GM19025 (cell line): ENCODE data around the gene ASMT.
"Not testable (repeated sequence)": the region's sequence is repeated elsewhere in the genome, so short reads cannot be mapped to it uniquely, and the experiment has no call there.

ENCODE experiments used
- ATAC-seq: cut with Tn5 transposase; IDR thresholded peaks from one replicate; pipeline ENCODE4 v1.9.1; 2021; ENCODE audit warnings: mild to moderate bottlenecking, low read depth, moderate library complexity; ENCODE audit not compliant: unreplicated experiment

Gene ASMT

DNA sequence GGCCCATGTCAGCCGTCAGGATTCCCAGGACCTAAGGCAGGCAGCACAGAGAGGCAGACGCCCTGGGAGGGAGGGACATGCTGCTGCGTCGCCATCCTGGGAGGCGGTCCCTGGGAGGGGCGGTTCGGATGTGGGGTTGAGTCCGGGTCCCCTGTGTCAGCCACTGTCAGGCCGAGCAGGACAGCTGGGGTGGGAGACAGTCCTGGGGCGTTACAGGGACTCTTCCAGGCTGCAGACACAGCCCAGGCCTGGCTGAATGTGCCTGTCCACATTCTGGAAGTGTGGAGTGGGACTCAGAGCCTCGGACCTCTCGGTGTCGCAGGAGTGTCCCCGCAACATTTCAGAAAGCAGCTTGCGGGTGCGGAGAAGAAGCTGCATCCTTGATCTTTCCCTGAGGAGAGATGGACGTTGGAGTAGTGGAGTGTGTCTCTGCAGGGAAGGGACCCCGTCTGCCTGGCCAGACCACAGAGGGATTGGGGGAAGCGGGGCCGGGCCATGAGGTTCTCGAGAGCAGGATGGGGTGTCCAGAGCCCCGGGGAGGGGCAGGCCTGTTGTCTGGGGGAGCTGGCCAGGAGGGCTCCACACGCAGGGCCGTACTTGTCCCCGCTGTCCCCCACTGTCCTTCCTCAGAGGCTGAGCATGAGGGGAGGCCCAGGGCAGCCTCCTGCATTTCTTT, 17.4 kb upstream of the ASMT start:
- ATAC-seq, result no peak

DNA sequence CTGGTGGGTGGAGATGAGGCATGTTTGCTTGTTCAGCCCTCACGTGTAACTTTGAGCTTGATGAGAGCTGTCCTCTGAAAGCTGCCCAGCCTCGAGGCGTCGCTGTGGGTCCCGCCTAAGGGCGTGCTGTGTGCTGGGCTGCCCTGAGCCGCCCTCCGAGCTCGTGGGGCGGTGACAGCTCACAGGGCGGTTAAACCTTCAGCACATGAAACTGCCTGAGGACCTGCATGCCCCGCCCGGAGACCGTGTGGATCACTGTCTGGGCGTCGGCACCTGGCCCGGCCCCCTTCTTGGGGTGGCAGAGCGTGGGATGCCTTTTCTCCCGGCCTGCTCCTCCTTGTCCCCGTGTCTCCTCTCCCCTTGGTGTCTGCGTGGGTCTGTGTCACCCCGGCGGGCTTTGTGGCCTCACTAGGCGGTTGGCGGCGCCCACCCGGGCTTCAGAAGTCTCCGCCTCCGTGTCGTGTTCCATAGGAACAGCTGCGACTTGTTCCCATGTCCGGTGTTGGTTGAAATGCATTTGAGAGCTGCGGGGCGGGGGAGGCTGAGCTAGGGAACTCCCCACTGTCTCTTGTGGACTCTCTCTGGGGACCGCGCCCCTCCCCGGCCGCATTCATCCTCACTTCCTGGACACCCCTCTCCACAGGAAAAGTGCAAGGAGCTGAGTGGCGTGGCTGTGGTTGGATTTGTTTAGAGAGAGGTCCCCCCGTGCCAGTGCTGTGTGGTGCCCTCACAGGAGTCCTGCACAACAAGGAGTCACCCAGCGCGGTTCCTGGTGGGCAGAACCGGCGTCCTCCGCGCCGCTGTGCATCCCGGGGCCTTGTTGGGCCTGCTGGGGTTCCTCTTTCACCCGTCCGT, 16.6 kb upstream of the ASMT start:
- ATAC-seq, result no peak

DNA sequence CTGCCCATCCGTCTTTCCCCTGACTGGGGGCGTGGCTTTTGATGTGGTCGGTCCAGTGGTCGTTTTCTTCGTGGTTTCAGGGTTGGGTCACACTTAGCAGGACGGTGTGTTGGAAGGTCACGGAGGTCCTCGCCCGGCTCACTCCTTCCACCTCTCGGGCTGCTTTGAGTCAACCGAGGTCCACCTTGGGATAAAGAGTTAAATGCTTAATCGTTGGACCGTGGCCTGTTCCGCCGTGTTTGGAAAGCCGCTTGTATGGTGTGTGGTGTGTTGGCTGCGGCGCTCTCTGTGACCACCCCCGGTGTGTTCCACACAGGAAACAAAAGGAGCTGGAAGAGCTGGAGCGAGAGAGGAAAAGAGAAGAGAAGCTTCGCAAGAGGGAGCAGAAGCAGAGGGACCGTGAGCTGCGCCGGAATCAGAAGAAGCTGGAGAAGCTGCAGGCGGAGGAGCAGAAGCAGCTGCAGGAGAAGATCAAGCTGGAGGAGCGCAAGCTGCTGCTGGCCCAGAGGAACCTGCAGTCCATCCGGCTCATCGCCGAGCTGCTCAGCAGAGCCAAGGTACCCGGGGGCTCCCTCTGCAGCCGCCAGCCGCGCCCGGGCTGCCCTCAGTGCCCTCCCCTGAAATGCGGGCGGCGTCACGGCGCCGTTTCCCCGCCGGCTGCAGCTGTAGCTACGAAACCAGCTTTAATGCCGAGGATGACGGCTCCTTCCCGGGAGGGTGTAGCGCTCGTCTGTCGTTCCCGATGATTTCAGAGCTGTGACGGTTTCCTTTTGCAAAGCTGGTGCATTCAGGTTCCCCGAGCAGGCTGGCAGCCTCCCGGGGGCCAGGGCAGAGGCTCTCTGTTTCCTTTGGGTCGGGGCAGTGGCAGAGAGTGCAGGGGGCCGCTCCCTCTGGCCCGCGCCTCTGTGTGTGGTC, 15.7 kb upstream of the ASMT start:
- no peak for ATAC-seq

DNA sequence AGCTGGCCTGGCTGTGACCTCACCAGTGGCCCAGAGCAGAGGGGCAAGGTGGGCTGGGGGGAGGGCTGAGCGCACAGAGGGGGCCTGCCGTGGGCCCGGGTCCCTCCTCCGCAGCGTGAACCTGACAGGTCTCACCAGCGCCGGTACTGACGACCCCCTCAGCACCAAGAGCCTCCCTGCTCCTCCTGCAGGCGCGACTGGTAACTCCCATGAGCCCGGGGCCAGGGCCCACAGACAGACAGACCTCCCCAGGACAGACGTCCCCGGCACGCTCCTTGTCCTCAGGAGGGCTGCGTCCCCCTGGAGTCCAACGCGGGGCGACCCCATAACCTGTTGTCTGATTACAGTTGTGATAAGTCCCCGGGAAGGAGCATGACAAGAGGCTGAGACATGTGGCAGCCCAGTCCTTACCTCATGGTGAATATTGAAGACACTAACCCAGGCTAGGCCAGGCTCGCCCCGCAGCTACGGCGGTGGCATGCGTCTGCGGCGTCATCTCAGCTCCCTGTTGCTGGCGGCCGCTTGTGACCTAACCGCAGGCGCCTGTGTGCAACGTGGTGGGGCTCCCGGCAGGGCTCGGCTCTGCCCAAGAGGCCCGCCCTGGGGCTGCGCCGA, 15.0 kb upstream of the ASMT start:
- ATAC-seq, result no peak

DNA sequence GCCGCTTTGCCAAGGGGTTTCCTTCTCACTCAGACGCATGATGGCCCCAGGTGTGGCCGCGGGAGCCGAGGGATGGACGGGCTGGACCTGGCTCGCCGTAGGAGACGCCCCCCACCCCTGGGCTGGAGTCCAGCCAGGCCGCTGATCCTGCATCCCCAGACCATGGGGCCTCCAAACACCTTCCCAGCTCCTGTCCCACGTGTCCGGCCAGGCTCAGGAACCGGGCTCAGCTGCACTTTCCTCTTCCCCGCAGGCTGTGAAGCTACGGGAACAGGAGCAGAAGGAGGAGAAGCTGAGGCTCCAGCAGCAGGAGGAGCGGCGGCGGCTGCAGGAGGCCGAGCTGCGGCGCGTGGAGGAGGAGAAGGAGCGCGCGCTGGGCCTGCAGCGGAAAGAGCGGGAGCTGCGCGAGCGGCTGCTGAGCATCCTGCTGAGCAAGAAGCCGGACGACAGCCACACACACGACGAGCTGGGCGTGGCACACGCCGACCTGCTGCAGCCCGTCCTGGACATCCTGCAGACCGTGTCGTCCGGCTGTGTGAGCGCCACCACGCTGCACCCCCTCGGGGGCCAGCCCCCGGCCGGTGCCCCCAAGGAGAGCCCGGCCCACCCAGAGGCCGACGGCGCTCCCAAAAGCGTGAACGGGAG, 14.3 kb upstream of the ASMT start:
- no peak for ATAC-seq

DNA sequence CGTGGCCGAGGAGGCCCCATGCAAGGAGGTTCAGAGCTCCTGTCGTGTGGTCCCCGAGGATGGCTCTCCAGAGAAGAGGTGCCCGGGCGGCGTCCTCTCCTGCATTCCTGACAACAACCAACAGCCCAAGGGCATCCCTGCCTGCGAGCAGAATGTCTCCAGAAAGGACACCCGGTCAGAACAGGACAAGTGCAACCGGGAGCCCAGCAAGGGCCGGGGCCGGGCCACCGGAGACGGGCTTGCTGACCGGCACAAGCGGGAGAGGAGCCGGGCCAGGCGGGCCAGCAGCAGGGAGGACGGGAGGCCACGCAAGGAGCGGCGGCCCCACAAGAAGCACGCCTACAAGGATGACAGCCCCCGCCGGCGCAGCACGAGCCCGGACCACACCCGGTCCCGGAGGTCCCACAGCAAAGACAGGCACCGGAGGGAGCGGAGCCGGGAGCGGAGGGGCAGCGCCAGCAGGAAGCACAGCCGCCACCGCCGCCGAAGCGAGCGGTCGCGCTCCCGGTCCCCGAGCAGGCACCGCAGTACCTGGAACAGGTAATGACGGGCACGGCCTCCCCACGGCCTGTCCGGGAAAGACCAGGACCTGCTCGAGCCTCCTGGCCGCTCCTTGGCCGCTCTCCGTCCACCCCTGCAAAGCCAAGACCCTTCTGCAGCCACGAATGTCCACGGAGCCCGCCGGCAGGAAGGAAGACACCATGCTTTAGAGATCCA, 13.7 kb upstream of the ASMT start:
- no peak for ATAC-seq

DNA sequence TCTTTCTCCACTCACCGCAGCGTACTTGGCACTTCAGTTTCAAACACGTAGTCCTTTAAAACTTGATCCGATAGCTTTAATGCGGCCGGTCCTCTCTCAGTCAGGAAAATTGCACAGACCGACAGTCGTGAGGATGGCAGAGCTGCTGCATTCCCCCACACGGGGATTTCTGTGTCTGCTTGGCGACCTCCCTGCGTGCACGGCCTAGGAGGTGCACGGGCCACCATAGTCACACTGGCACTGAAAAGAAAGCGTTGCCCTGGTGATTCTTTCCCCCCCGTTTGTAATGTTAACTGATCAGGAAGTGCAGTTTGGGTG, 13.1 kb upstream of the ASMT start:
- ATAC-seq, result no peak

DNA sequence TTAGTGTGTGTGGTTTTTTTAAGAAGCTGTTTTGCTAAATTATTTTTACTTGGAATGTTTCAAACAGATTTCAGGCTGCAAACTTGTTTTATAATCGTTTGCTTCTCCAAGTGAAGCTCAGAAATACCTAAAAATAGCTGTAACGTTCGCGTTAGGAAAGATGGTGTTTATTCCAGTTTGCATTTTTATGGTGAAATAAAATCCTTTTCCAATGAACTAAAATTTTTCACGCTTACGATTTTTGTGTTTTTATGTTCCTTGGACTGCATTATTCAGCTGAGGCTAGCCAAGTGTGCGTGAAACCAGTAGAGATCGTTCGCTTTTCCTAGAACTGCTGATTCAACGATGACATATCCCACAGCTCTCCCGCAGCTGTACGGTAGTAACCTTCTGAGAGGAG, 12.6 kb upstream of the ASMT start:
- ATAC-seq, result no peak

DNA sequence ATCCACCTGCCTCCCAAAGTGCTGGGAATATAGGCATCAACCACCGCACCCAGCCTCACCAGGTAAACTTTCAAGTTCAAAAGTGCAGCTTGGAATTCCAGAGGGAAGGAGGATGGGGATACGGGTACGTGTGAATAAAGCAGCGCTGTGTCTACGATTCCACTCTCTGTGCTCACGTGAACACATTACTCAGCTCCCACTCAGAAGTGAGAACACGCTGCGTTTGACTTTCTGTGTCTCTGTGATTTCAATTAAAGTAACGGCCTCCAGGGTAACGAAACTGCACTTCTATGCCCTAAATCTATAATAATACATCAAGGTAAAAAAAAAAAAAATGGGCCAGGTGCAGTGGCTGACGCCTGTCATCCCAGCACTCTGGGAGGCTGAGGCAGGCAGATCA, 8.4 kb upstream of the ASMT start:
- no peak for ATAC-seq

DNA sequence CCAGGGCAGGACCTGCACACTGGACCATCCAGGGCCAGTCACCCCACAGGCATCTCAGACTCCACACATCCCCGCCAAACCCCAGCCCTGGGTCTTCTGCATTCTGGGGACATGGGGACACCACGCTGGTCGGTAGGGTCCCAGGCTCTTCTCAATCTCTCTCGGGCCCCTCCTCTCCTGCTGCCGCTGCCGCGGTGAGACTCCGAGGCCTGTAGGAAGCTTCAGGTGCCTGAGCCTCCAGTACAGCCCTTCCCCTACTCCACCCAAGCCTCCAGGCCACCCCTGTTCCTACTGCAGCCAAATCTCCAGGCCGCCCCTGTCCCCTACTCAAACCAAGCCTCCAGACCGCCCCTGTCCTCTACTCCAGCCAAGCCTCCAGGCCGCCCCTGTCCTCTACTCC, 5.5 kb upstream of the ASMT start:
- no peak for ATAC-seq

DNA sequence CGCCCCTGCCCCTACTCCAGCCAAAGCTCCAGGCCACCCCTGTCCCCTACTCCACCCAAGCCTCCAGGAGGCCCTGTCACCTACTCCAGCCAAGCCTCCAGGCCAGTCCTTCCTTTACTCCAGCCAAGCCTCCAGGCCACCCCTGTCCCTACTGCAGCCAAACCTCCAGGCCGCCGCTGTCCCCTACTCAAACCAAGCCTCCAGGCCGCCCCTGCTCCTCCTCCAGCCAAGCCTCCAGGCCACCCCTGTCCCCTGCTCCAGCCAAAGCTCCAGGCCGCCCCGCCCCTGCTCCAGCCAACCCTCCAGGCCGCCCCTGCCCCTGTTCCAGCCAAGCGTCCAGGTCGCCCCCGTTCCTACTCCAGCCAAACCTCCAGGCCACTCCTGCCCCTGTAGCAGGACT, 5.1 kb upstream of the ASMT start:
- no peak for ATAC-seq

DNA sequence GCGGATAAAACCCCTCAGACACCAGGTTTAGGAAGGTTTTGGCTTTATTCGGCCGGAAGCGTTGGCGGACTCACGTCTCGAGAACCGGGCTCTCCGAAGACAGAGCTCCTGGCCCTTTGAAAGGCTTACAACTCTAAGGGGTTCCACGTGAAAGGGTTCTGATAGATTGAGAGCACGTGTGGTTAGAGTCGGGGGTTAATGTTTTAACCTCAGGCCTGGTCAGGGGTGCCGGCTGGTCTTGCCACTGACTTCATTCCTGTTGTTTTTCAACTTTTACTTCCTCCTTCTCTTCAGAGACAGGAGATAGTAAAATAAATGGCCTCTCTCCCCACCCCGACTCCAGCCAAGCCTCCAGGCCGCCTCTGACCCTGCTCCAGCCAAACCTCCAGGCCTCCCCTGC, 4.7 kb upstream of the ASMT start:
- no peak for ATAC-seq

DNA sequence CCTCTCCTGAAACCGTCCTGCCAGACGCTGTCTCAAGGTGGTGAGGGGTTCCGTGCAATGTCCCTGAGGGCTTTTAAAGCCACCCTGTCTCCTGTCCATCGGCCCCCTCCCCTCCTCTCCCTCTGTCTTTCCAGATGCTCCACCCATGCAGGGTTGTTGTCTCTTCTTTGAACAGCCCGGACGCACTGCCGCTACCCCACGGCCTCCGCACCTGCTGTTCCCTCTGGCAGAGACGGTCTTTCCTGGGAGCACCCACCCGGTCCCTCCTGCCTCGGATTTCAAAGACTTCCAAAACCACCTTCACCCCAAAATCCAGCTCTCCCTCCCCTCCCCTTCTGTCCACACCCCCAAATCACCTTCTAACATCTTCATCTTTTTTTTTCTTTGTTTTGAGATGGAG, 4.1 kb upstream of the ASMT start:
- no peak for ATAC-seq

DNA sequence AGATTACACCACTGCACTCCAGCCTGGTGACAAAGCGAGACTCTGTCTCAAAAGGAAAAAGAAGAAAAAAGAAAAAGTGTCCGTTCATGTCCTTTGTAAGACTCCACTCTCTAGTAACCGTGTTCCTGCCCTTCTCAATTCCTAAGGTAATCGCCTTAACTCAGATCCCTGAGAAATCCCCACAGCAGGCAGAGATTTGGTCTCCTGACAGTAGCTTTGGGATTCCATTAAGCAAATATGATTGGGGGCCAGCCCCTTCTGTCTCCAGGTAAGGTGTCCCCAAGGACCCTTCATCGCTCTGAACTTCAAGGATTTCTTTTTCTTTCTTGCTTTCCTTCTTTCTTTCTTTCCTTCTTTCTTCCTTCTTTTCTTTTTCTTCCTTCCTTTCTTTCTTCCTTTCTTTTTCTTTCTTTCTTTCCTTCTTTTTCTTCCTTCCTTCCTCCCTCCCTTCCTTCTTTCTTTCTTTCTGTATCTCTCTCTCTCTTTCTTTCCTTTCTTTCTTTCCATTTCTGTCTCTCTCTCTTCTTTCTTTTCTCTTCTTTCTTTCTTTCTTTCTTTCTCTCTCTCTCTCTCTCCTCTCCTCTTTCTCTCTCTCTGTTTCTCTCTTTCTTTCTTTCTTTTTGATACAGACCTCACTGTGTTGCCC, 2.1 kb upstream of the ASMT start:
- no peak for ATAC-seq

DNA sequence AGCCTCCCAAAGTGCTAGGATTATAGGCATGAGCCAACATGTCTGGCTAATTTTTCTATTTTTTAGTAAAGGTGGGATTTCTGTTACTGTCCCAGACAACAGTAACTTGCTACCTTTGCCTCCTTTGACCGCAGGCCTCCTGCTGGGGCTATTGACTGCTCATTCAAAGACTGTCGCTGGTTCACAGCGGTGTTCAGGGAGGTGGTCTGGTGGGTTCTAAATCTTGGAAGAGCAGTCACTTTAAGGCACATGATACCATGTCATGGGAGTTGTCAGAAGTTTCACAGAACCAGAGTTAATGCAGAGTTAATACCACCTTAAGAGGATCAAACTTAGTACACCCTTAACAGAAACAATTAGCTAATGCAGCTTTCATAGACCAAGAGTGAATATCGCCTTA, 3.8 kb downstream of the ASMT start:
- no peak for ATAC-seq

DNA sequence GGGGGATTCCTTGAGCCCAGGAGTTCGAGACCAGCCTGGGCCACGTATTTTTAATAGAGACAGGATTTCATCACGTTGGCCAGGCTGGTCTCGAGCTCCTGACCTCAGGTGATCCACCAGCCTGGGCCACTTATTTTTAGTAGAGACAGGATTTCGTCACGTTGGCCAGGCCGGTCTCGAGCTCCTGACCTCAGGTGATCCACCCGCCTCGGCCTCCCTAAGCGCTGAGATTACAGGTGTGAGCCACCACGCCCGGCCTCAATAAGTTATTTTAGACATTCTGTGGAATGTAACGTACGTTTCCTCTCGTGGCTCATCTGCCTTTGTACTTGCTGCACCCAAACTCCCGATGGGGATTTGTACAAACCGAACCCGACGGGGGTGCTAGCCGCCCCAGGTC, 8.8 kb downstream of the ASMT start:
- no peak for ATAC-seq

DNA sequence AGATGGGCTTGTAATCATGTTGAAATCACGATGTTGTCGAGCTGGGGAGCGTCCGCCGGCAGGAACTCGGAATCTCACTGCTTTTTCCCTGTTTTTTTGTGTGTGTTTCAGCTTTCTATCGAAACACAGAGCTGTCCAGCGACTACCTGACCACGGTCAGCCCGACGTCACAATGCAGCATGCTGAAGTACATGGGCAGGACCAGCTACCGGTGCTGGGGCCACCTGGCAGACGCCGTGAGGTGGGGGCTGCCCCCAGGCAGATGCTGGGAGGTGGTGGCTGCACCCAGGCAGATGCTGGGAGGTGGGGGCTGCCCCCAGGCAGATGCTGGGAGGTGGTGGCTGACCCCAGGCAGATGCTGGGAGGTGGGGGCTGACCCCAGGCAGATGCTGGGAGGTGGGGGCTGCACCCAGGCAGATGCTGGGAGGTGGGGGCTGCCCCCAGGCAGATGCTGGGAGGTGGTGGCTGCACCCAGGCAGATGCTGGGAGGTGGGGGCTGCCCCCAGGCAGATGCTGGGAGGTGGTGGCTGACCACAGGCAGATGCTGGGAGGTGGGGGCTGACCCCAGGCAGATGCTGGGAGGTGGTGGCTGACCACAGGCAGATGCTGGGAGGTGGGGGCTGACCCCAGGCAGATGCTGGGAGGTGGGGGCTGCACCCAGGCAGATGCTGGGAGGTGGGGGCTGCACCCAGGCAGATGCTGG, 9.4 kb downstream of the ASMT start:
- not testable (repeated sequence) for ATAC-seq

DNA sequence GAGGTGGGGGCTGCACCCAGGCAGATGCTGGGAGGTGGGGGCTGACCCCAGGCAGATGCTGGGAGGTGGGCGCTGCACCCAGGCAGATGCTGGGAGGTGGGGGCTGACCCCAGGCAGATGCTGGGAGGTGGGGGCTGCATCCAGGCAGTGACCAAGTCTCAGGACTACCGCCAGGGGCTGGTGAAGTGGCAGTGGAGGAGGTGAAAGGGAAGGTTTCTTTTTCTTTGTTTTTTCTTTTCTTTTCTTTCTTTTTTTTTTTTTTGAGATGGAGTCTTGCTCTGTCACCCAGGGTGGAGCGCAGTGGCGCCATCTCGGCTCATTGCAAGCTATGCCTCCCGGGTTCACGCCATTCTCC, 10.0 kb downstream of the ASMT start:
- ATAC-seq, result not testable (repeated sequence)

DNA sequence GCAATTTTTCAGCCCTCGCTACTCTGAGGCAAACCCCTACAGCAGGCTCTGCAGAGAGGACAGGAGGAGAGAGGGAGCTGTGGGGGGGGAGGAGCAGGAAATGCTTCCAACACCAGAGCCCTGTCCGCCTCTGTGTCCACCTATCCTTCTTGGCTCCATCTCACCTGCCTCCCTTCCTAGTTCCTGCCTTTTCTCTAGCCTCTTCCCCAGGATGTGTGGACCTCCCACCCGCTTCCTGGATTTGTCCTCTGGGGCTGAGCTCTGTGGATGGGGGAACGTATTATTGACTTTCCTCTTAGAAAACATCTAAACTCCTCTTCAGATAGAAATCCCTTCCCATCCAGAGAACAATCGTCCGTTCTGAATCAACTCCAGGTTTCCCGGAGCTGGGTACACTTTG, 14.4 kb downstream of the ASMT start:
- no peak for ATAC-seq
